Endodermal cell (in vitro differentiated cells): ENCODE data around the gene CACNA1E. TPM values are rescaled to one million over a fixed set of nuclear protein-coding genes. Genes with fewer than 3 reads are reported as not detected.

Experiments used
- DNase-seq: peaks from one replicate; pipeline ENCODE4 v3.0.0-alpha.2; 2017
- H3K27ac ChIP-seq: 2 replicates; pipeline ENCODE4 v1.5.1; 2013; ENCODE audit warnings: mild to moderate bottlenecking, low read depth, low read length, moderate library complexity
- H3K27me3 ChIP-seq: 2 replicates; pipeline ENCODE4 v1.6.1; 2013; ENCODE audit warnings: mild to moderate bottlenecking, low read length, moderate library complexity; ENCODE audit not compliant: insufficient read depth, control insufficient read depth, poor library complexity, severe bottlenecking
- H3K36me3 ChIP-seq: 2 replicates; pipeline ENCODE4 v1.7.0; 2013; ENCODE audit warnings: mild to moderate bottlenecking, low read length, moderate library complexity; ENCODE audit not compliant: control insufficient read depth, insufficient read depth
- H3K4me1 ChIP-seq: one replicate; pipeline ENCODE4 v1.7.0; 2013; ENCODE audit warnings: low read length; ENCODE audit not compliant: control insufficient read depth, insufficient read depth
- H3K4me3 ChIP-seq: 2 replicates; pipeline ENCODE4 v1.5.1; 2013; ENCODE audit warnings: mild to moderate bottlenecking, low read length, moderate library complexity
- H3K9ac ChIP-seq: 2 replicates; pipeline ENCODE4 v1.6.1; 2013; ENCODE audit warnings: mild to moderate bottlenecking, low read length, moderate library complexity; ENCODE audit not compliant: poor library complexity, severe bottlenecking; ENCODE audit errors: extremely low read depth
- H3K9me3 ChIP-seq: 2 replicates; pipeline ENCODE4 v1.6.1; 2013; ENCODE audit warnings: mild to moderate bottlenecking, low read length, moderate library complexity; ENCODE audit not compliant: control insufficient read depth
- H3K27ac Mint-ChIP-seq: 2 replicates; pipeline ENCODE4 v1.8.0; 2020; ENCODE audit warnings: mixed read lengths
- H3K27me3 Mint-ChIP-seq: 2 replicates; pipeline ENCODE4 v1.8.0; 2021; ENCODE audit warnings: mild to moderate bottlenecking, mixed read lengths; ENCODE audit not compliant: insufficient read depth
- H3K36me3 Mint-ChIP-seq: 2 replicates; pipeline ENCODE4 v1.8.0; 2020; ENCODE audit warnings: low read depth, mixed read lengths
- H3K4me1 Mint-ChIP-seq: 2 replicates; pipeline ENCODE4 v1.8.0; 2020; ENCODE audit warnings: mixed read lengths
- H3K4me3 Mint-ChIP-seq: 2 replicates; pipeline ENCODE4 v1.8.0; 2020; ENCODE audit warnings: mild to moderate bottlenecking, moderate library complexity, mixed read lengths
- H3K9me3 Mint-ChIP-seq: 2 replicates; pipeline ENCODE4 v1.8.0; 2020; ENCODE audit warnings: mild to moderate bottlenecking, mixed read lengths
- WGBS, 2 experiments: methylation state at CpG; one replicate each; pipeline versions ENCODE4 v1.1.5 to v1.1.7; 2013; ENCODE audit warnings: missing lambda C conversion rate in 2 of 2, mixed read lengths in 1 of 2; ENCODE audit not compliant: insufficient coverage in 1 of 2, insufficient read length in 1 of 2; 5-methylcytosine and 5-hydroxymethylcytosine counted together
- total RNA-seq, 2 donors: library from RNA; stranded (reverse); fragmentation: NEBNext Ultra II Directional in 1 of 2; extraction: Animal tissue kit (Norgen Biotek cat#: 25700) in 1 of 2; gene quantifications; 2 replicates in 1 of 2; 3 replicates in 1 of 2; pipeline ENCODE4 v1.2.1, GENCODE V29; 2021
- TF ChIP-seq, protein P1 (sequence below): fragments of 200-600 bp; sonication (generic); conservative IDR thresholded peaks from 2 replicates; pipeline ENCODE4 v1.5.0; 2021; ENCODE audit warnings: antibody characterized with exemption, mild to moderate bottlenecking

CACNA1E gene
- total RNA-seq, 2 donors from 2014 or later = 4.7 to 5.8 TPM

DNA sequence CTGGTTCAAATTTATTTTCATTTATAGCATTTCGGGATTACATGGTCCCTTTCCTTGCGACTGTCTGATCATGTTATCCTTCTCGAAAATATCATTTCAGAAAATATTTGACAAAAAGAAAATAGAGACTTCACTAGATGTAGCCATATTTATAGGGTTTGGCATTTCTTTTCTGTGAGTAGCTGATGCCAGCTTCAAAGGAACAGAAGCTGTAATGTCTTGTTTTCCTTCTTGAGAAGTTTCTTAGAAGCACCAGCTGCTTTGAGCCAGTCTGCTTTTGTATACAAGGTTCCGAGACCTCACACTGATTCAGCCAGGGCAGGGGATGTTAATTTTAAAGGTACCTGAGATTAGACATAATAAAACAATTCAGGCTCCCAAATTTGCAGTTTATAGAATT is 329.9 kb downstream of the CACNA1E start:
- no peak for DNase-seq
- H3K36me3 Mint-ChIP-seq = no peaks in the 10 kb centered on the region
- Histone ChIP-seq H3K27me3 (peaks cover 6% of the 10 kb centered on the region), H3K27ac (no peak overlapping the region), H3K9ac (no peak overlapping the region), H3K9me3 (peaks cover 4% of the 10 kb centered on the region), H3K4me1 (peaks cover 5% of the 10 kb centered on the region), H3K4me3 (no peak overlapping the region), H3K36me3 (no peaks in the 10 kb centered on the region)
- H3K27ac Mint-ChIP-seq = no peak overlapping the region
- 79 to 100% methylated on average over 1 to 4 of the region's 4 CpGs for WGBS, 2 experiments
- TF ChIP-seq, protein P1, sequence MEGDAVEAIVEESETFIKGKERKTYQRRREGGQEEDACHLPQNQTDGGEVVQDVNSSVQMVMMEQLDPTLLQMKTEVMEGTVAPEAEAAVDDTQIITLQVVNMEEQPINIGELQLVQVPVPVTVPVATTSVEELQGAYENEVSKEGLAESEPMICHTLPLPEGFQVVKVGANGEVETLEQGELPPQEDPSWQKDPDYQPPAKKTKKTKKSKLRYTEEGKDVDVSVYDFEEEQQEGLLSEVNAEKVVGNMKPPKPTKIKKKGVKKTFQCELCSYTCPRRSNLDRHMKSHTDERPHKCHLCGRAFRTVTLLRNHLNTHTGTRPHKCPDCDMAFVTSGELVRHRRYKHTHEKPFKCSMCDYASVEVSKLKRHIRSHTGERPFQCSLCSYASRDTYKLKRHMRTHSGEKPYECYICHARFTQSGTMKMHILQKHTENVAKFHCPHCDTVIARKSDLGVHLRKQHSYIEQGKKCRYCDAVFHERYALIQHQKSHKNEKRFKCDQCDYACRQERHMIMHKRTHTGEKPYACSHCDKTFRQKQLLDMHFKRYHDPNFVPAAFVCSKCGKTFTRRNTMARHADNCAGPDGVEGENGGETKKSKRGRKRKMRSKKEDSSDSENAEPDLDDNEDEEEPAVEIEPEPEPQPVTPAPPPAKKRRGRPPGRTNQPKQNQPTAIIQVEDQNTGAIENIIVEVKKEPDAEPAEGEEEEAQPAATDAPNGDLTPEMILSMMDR = no peak
- peaks cover 5% of the 10 kb centered on the region for H3K9me3 Mint-ChIP-seq
- peaks cover 29% of the 10 kb centered on the region for H3K4me1 Mint-ChIP-seq
- H3K27me3 Mint-ChIP-seq = peaks cover 4% of the 10 kb centered on the region
- no peak overlapping the region for H3K4me3 Mint-ChIP-seq

DNA sequence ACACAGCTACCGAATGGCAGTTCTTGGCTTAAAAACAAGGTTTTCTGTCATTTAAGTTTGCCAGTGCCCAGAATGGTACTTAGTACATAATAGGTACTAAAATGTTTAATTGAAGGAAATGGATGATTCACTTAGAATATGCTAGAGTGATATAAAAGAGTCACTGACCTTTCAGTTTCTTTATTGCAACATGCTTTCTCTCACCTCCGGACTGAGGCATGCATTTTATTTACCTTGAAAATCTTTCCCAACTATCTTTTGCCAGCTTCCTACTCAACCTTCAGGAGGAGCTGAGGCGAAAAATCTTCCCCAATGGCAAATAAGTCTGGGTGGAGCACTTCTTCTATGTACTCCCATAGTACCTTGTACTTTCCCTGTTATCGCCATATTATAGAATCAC is 333.3 kb downstream of the CACNA1E start:
- Histone ChIP-seq H3K4me3 (peak overlapping the region; percentile 61), H3K4me1 (peaks cover 5% of the 10 kb centered on the region), H3K27ac (no peak overlapping the region), H3K36me3 (no peaks in the 10 kb centered on the region), H3K27me3 (peaks cover 3% of the 10 kb centered on the region), H3K9me3 (peaks cover 4% of the 10 kb centered on the region), H3K9ac (no peak overlapping the region)
- Mint-ChIP-seq H3K9me3 (peaks cover 7% of the 10 kb centered on the region), H3K27ac (peak overlapping the region; percentile 92), H3K4me1 (peaks cover 29% of the 10 kb centered on the region), H3K4me3 (peak overlapping the region; percentile 16), H3K27me3 (peaks cover 4% of the 10 kb centered on the region), H3K36me3 (no peaks in the 10 kb centered on the region)
- WGBS, 2 experiments = 89 to 92% methylated on average over 4 of the region's 4 CpGs
- TF ChIP-seq, protein P1 = no peak
- no peak for DNase-seq

DNA sequence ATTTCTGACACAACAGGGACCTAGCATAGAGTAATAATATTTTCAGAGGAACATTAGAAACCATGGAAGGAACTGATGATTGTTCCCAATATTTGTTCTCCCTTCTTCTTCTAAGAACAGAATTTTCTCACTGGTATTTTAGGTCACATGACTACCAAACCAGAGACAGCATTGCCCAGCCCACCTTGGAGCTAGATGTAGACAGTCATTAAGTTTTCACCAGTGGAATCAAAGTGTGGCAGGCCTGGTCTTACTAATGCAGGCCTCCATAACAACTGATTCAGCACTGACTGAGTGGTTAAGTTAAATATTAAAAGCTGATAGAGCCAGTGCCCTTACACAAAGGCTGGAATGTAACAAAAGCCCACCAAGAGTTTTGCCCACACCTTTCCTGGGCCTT is 333.8 kb downstream of the CACNA1E start:
- H3K9ac ChIP-seq = no peak overlapping the region
- H3K4me3 Mint-ChIP-seq = peak overlapping the region; percentile 16
- H3K4me1 ChIP-seq = peaks cover 5% of the 10 kb centered on the region
- H3K36me3 Mint-ChIP-seq = no peaks in the 10 kb centered on the region
- peaks cover 4% of the 10 kb centered on the region for H3K9me3 ChIP-seq
- H3K27ac ChIP-seq = no peak overlapping the region
- peaks cover 7% of the 10 kb centered on the region for H3K9me3 Mint-ChIP-seq
- TF ChIP-seq, protein P1 = no peak
- H3K4me1 Mint-ChIP-seq = peaks cover 31% of the 10 kb centered on the region
- no peak for DNase-seq
- H3K27me3 ChIP-seq = no peaks in the 10 kb centered on the region
- H3K27me3 Mint-ChIP-seq = peaks cover 2% of the 10 kb centered on the region
- no peaks in the 10 kb centered on the region for H3K36me3 ChIP-seq
- H3K27ac Mint-ChIP-seq = peak overlapping the region; percentile 92
- H3K4me3 ChIP-seq = peak overlapping the region; percentile 61
